GM19099 (cell line): Measurements from ENCODE around the gene FAIM.

Source experiments
- POLR2A ChIP-seq: IDR thresholded peaks from 3 replicates; pipeline ENCODE4 v1.6.1; 2011; ENCODE audit warnings: low read depth; ENCODE audit not compliant: insufficient read length; ENCODE audit errors: extremely low read depth

The FAIM gene

GRCh38 chr3:138598534-138598933 lies 10.0 kb upstream of the FAIM start:
- no peak for TF ChIP-seq POLR2A

- TF ChIP-seq POLR2A = no peak
These were observed 8.3 kb upstream of the FAIM start for GRCh38 chr3:138600100-138600745.

GRCh38 chr3:138609898-138610266 lies 1.3 kb downstream of the FAIM start:
- TF ChIP-seq POLR2A = no peak

GRCh38 chr3:138615462-138615861 lies 6.9 kb downstream of the FAIM start:
- TF ChIP-seq POLR2A = no peak

- TF ChIP-seq POLR2A = no peak
These were observed 11.9 kb downstream of the FAIM start for GRCh38 chr3:138620431-138620830.

GRCh38 chr3:138624518-138624917 lies 15.9 kb downstream of the FAIM start:
- TF ChIP-seq POLR2A = no peak

- TF ChIP-seq POLR2A = no peak
These were observed 17.3 kb downstream of the FAIM start for GRCh38 chr3:138625707-138626365.

- TF ChIP-seq POLR2A = no peak
These were observed 21.0 kb downstream of the FAIM start for GRCh38 chr3:138629526-138629925.

- TF ChIP-seq POLR2A = no peak
These were observed 30.1 kb downstream of the FAIM start for GRCh38 chr3:138638641-138639040.

GRCh38 chr3:138640537-138640936 lies 32.0 kb downstream of the FAIM start:
- TF ChIP-seq POLR2A = no peak

- no peak for TF ChIP-seq POLR2A
These were observed 33.8 kb downstream of the FAIM start for GRCh38 chr3:138642226-138642926.

GRCh38 chr3:138642927-138643253 lies 34.3 kb downstream of the FAIM start:
- no peak for TF ChIP-seq POLR2A

- no peak for TF ChIP-seq POLR2A
These were observed 37.4 kb downstream of the FAIM start for GRCh38 chr3:138646008-138646407.

GRCh38 chr3:138646513-138646912 lies 37.9 kb downstream of the FAIM start:
- TF ChIP-seq POLR2A = no peak

GRCh38 chr3:138649134-138649533 lies 40.6 kb downstream of the FAIM start:
- TF ChIP-seq POLR2A = no peak

GRCh38 chr3:138653567-138653966 lies 45.0 kb downstream of the FAIM start:
- TF ChIP-seq POLR2A = no peak

GRCh38 chr3:138657508-138657907 lies 48.9 kb downstream of the FAIM start:
- TF ChIP-seq POLR2A = no peak

- TF ChIP-seq POLR2A = no peak
These were observed 59.5 kb downstream of the FAIM start for GRCh38 chr3:138668107-138668506.
